GM12891 (cell line): ENCODE data around the gene FGGY.

Experiments
- POLR2A ChIP-seq: IDR thresholded peaks from 2 replicates; pipeline ENCODE4 v1.6.1; 2011; ENCODE audit warnings: low read depth, low read length, control low read depth
- POLR2AphosphoS5 ChIP-seq: IDR thresholded peaks from 2 replicates; pipeline ENCODE4 v1.6.1; 2011; ENCODE audit warnings: low read depth, low read length, control low read depth
- POU2F2 ChIP-seq: IDR thresholded peaks from 2 replicates; pipeline ENCODE4 v1.6.1; 2011; ENCODE audit warnings: low read depth, mild to moderate bottlenecking, control low read depth, low read length, moderate library complexity
- SPI1 ChIP-seq: IDR thresholded peaks from 2 replicates; pipeline ENCODE4 v1.6.1; 2011; ENCODE audit warnings: low read depth, low read length, control low read depth
- TAF1 ChIP-seq: IDR thresholded peaks from 2 replicates; pipeline ENCODE4 v1.6.1; 2011; ENCODE audit warnings: low read depth, low read length, control low read depth

- TF ChIP-seq TAF1 (no peak), POLR2A (no peak), POLR2AphosphoS5 (no peak), SPI1 (no peak), POU2F2 (no peak)
Measured at GRCh38 chr1:59779949-59780348, 483.1 kb downstream of the FGGY start.
